ENCODE results near the gene TARBP2.

The TARBP2 gene

DNA sequence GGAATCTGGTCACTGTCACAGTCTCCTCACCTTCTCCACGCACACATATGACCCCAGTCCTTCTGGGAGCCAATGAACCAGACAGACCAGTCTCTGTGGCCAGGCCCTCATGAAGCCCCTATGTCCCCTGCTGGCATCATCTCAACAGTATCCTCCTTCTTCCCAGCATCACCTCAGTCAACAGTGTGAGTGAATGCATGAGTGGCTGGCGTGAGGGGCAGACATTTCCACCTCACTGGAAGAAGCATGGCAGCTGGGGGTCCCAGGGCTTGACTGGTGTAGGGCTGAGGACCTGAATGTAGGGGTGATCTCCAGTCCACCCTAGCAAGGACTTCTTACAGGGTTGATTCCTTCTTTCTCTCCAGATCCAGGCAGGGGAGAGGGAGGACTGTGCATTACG lies 3.6 kb upstream of the TARBP2 start (continued):
- TF ChIP-seq, protein P1, sequence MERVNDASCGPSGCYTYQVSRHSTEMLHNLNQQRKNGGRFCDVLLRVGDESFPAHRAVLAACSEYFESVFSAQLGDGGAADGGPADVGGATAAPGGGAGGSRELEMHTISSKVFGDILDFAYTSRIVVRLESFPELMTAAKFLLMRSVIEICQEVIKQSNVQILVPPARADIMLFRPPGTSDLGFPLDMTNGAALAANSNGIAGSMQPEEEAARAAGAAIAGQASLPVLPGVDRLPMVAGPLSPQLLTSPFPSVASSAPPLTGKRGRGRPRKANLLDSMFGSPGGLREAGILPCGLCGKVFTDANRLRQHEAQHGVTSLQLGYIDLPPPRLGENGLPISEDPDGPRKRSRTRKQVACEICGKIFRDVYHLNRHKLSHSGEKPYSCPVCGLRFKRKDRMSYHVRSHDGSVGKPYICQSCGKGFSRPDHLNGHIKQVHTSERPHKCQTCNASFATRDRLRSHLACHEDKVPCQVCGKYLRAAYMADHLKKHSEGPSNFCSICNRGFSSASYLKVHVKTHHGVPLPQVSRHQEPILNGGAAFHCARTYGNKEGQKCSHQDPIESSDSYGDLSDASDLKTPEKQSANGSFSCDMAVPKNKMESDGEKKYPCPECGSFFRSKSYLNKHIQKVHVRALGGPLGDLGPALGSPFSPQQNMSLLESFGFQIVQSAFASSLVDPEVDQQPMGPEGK (CRISPR knock-in tag; IDR thresholded peaks at IDR 0.05; ENCODE audit: borderline replicate concordance), result no peak
- no peak for TF ChIP-seq ARNTL (CRISPR knock-in tag; IDR thresholded peaks at IDR 0.05; ENCODE audit: borderline replicate concordance, low read depth)
- no peak for TF ChIP-seq ESRRG (CRISPR knock-in tag; IDR thresholded peaks at IDR 0.05)
- no peak for TF ChIP-seq GLIS3 (CRISPR knock-in tag; IDR thresholded peaks at IDR 0.05)
- no peak for TF ChIP-seq CSDC2 (CRISPR knock-in tag; IDR thresholded peaks at IDR 0.05)
- no peak for TF ChIP-seq TCF4 (CRISPR knock-in tag; IDR thresholded peaks at IDR 0.05; ENCODE audit: borderline replicate concordance)
- no peak for TF ChIP-seq ZFP30 (CRISPR knock-in tag; IDR thresholded peaks at IDR 0.05)
- TF ChIP-seq ZNF70 (CRISPR knock-in tag; IDR thresholded peaks at IDR 0.05), result no peak

DNA sequence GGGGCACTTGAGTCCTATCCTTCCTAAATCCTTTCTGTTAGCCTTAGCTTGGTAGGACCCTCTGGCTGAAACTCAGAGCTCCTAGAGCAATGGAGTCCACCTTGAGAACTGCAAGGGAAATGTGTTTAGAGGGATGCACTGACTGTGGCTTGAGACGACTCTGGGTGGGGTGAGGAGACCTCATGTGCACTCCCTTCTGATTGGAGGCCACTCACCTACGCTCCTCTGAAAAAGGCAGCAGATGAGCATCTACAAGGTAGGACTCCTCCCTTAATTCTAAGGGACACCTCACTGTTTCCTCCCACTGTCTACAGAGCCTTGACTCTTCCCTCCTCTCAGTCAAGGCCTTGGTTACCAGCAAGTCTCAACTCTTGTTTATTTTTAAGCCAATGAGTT lies 2.9 kb upstream of the TARBP2 start:
- TF ChIP-seq, protein P1 (CRISPR knock-in tag; IDR thresholded peaks at IDR 0.05; ENCODE audit: borderline replicate concordance), result no peak
- no peak for TF ChIP-seq TCF4 (CRISPR knock-in tag; IDR thresholded peaks at IDR 0.05; ENCODE audit: borderline replicate concordance)
- TF ChIP-seq OSR1 (CRISPR knock-in tag; IDR thresholded peaks at IDR 0.05), result no peak
- TF ChIP-seq ZFP3 (CRISPR knock-in tag; IDR thresholded peaks at IDR 0.05), result no peak
- TF ChIP-seq, protein P2, sequence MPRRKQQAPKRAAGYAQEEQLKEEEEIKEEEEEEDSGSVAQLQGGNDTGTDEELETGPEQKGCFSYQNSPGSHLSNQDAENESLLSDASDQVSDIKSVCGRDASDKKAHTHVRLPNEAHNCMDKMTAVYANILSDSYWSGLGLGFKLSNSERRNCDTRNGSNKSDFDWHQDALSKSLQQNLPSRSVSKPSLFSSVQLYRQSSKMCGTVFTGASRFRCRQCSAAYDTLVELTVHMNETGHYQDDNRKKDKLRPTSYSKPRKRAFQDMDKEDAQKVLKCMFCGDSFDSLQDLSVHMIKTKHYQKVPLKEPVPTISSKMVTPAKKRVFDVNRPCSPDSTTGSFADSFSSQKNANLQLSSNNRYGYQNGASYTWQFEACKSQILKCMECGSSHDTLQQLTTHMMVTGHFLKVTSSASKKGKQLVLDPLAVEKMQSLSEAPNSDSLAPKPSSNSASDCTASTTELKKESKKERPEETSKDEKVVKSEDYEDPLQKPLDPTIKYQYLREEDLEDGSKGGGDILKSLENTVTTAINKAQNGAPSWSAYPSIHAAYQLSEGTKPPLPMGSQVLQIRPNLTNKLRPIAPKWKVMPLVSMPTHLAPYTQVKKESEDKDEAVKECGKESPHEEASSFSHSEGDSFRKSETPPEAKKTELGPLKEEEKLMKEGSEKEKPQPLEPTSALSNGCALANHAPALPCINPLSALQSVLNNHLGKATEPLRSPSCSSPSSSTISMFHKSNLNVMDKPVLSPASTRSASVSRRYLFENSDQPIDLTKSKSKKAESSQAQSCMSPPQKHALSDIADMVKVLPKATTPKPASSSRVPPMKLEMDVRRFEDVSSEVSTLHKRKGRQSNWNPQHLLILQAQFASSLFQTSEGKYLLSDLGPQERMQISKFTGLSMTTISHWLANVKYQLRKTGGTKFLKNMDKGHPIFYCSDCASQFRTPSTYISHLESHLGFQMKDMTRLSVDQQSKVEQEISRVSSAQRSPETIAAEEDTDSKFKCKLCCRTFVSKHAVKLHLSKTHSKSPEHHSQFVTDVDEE (CRISPR knock-in tag; IDR thresholded peaks at IDR 0.05), result no peak
- TF ChIP-seq ZNF8 (CRISPR knock-in tag; IDR thresholded peaks at IDR 0.05), result no peak
- TF ChIP-seq GLIS3 (CRISPR knock-in tag; IDR thresholded peaks at IDR 0.05), result no peak
- TF ChIP-seq, protein P3, sequence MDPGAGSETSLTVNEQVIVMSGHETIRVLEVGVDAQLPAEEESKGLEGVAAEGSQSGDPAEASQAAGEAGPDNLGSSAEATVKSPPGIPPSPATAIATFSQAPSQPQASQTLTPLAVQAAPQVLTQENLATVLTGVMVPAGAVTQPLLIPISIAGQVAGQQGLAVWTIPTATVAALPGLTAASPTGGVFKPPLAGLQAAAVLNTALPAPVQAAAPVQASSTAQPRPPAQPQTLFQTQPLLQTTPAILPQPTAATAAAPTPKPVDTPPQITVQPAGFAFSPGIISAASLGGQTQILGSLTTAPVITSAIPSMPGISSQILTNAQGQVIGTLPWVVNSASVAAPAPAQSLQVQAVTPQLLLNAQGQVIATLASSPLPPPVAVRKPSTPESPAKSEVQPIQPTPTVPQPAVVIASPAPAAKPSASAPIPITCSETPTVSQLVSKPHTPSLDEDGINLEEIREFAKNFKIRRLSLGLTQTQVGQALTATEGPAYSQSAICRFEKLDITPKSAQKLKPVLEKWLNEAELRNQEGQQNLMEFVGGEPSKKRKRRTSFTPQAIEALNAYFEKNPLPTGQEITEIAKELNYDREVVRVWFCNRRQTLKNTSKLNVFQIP (CRISPR knock-in tag; IDR thresholded peaks at IDR 0.05; ENCODE audit: borderline replicate concordance, low read depth), result no peak
- no peak for TF ChIP-seq ISL1 (CRISPR knock-in tag; IDR thresholded peaks at IDR 0.05)
- TF ChIP-seq ZNF70 (CRISPR knock-in tag; IDR thresholded peaks at IDR 0.05), result no peak
- TF ChIP-seq ZNF565 (CRISPR knock-in tag; conservative IDR thresholded peaks at IDR 0.05; ENCODE audit: low read depth), result no peak
- TF ChIP-seq, protein P4, sequence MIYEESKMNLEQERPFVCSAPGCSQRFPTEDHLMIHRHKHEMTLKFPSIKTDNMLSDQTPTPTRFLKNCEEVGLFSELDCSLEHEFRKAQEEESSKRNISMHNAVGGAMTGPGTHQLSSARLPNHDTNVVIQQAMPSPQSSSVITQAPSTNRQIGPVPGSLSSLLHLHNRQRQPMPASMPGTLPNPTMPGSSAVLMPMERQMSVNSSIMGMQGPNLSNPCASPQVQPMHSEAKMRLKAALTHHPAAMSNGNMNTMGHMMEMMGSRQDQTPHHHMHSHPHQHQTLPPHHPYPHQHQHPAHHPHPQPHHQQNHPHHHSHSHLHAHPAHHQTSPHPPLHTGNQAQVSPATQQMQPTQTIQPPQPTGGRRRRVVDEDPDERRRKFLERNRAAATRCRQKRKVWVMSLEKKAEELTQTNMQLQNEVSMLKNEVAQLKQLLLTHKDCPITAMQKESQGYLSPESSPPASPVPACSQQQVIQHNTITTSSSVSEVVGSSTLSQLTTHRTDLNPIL (CRISPR knock-in tag; IDR thresholded peaks at IDR 0.05; ENCODE audit: low read depth), result no peak
- no peak for TF ChIP-seq BACH2 (CRISPR knock-in tag; IDR thresholded peaks at IDR 0.05; ENCODE audit: borderline replicate concordance)
- TF ChIP-seq ZFP30 (CRISPR knock-in tag; IDR thresholded peaks at IDR 0.05), result no peak
- TF ChIP-seq, protein P5, sequence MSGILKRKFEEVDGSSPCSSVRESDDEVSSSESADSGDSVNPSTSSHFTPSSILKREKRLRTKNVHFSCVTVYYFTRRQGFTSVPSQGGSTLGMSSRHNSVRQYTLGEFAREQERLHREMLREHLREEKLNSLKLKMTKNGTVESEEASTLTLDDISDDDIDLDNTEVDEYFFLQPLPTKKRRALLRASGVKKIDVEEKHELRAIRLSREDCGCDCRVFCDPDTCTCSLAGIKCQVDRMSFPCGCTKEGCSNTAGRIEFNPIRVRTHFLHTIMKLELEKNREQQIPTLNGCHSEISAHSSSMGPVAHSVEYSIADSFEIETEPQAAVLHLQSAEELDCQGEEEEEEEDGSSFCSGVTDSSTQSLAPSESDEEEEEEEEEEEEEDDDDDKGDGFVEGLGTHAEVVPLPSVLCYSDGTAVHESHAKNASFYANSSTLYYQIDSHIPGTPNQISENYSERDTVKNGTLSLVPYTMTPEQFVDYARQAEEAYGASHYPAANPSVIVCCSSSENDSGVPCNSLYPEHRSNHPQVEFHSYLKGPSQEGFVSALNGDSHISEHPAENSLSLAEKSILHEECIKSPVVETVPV (CRISPR knock-in tag; IDR thresholded peaks at IDR 0.05), result no peak
- no peak for TF ChIP-seq TOX (CRISPR knock-in tag; IDR thresholded peaks at IDR 0.05; ENCODE audit: borderline replicate concordance)
- no peak for TF ChIP-seq SNAI2 (CRISPR knock-in tag; IDR thresholded peaks at IDR 0.05)
- TF ChIP-seq ARNTL (CRISPR knock-in tag; IDR thresholded peaks at IDR 0.05; ENCODE audit: borderline replicate concordance, low read depth), result no peak
- ATAC-seq, result no peak

Measured in SK-N-SH treated with all-trans-retinoic acid at 6 μM for 48 hours (cell line).